NCI-H446 (cell line): ENCODE measurements around the gene C16orf78.

Source experiments
- DNase-seq, 2 experiments: peaks; one replicate each; lab custom pipeline; 2025; lab: John Stamatoyannopoulos, UW

C16orf78 gene, protein sequence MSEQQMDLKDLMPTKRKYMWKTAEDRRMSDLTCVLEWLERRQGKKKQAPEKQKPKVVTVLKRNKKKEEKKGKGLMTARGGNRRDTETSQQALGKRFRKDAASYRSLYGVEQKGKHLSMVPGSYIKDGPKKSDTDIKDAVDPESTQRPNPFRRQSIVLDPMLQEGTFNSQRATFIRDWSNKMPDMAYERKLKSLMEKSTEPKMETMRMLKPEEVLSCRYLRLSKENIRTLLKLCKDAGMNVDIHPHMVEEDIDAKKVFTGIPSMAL

GRCh38 chr16:49373504-49373903 is at the start of gene C16orf78:
Gene C16orf78, plus strand, starts transcription at chr16:49373804. Its CDS starts 136 bp downstream, at chr16:49373940.
- no peak for DNase-seq

GRCh38 chr16:49324703-49325102 is 48.9 kb upstream of the C16orf78 start:
- DNase-seq = no peak

GRCh38 chr16:49327466-49327865 is 46.1 kb upstream of the C16orf78 start:
- DNase-seq = no peak

DNA sequence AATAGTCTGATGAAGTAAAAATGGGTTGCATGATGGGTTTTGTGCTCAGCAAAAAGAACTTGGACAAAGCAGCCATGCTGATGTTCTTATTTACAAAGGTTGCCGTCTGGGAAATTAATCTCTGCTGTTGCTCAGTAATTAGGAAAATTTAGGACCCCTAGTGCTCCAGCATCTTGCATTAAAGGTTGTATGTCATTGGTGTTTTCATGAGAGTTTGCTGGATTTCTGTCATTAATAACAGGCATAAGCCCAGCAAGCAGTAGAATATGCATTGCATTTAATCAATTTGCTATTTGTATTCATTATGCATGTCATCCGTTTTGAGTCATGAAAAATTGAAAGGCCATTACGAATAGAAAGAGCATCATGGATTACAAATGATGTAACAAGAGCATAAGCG is 45.3 kb upstream of the C16orf78 start:
- DNase-seq = no peak

GRCh38 chr16:49330562-49331201 is 42.9 kb upstream of the C16orf78 start:
- no peak for DNase-seq

DNA sequence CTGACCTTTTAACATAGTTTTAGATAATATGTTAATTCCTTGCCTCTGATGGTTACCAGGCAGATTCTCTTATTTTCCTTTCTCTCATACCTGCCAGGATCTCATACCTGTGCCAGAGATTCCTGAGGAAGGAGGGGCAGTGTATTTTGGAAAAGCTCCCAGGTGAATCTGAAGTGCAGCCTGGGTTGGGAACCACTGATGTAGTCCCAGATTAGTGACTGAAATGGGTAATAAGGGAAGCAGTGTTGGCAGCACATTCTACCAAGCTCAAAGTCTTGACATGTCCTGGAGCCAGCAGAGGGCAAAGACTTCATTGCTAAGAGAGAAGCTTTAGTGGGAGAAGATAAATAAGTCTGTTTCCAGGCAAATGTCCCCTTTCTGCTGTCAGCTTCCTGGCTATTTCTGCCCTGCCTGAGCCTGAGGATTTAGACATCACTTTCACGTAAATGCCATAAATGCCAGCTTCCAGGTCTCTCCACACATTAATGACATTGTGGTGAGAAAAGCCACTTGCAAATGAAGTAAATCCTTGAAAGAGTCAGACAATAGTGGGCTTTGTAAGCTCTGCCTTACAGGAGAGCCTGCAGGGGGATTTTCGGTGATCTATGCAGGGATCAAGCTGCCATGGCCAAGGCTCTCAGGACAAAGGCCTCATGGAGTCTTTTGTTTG is 40.9 kb upstream of the C16orf78 start:
- DNase-seq = no peak

DNA sequence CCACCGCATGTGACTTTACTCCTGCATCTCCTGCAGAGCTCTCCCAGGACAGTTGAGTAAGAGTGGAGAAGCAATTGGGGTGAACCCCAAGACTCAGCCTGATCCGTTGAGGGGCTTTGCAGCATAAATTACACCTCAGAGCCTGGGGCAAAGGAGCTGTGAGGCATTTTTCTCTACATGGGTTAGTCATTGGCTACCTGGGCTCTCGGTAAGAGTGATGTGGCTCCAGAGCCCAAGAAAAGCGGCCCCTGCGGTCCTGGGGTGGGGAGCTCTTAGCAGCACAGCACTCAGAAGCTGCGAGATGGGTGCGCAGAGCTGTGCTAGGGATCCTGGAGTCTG is 40.4 kb upstream of the C16orf78 start:
- DNase-seq = no peak

DNA sequence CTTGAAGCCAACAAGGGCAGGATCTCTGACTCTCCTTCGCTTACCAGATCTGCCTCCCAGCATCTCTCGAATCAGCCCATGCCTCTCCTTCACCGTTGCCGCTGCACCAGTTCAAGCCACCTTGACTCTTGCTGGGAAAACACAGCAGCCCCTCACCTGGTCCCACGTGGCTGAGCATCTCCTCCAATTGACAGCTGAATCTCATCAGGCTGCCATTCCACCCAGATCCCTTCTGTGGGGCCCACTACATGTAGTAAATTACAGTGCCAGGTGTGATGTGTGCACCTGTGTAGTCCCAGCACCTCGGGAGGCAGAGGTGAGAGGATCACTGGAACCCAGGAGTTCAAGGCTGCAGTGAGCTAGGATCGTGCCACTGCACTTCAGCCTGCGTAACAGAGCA is 37.8 kb upstream of the C16orf78 start:
- DNase-seq = no peak

GRCh38 chr16:49336581-49336980 is 37.0 kb upstream of the C16orf78 start:
- no peak for DNase-seq

GRCh38 chr16:49337814-49338350 is 35.7 kb upstream of the C16orf78 start:
- DNase-seq = no peak

- no peak for DNase-seq
Observed at GRCh38 chr16:49338611-49339265, 34.9 kb upstream of the C16orf78 start.

DNA sequence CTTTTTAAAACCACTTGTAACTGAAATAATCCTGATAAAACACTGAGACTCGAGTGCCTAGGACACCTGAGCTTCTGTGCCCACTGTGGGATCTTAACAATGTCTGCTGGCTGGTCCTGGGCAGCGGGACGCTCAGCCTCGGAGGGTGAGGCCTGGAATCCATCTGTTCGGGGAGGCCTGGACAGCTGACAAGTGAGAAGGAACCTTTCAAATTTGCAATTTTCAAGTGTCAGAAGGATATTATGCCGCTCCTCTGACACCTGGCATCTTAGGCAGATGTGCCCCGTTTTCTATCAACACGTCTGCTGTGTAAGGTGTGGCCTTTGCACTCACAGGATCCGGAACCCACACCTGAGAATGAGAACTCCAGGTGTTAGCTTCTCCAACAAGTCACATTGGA is 33.1 kb upstream of the C16orf78 start:
- no peak for DNase-seq

DNA sequence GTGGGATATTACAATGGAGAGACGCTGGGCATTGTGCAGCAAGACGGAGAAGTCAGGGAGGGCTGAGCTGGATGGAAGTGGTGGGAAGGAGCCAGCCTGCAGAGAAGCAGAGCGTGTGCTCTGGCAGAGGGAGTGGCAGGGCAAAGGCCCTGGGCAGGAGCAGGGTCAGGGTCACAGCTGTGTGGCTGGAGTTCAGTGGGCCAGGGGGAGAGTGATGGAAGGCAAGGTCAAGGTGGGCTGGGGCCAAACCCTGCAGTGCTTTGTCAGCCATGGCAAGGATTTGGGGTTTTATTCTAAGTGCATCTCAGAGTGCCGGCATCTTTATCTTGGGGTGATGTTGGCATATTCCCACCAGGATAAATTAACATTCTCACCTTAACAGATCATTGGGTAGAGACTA is 31.9 kb upstream of the C16orf78 start:
- no peak for DNase-seq

- no peak for DNase-seq
Observed at GRCh38 chr16:49342336-49343265, 31.0 kb upstream of the C16orf78 start.

DNA sequence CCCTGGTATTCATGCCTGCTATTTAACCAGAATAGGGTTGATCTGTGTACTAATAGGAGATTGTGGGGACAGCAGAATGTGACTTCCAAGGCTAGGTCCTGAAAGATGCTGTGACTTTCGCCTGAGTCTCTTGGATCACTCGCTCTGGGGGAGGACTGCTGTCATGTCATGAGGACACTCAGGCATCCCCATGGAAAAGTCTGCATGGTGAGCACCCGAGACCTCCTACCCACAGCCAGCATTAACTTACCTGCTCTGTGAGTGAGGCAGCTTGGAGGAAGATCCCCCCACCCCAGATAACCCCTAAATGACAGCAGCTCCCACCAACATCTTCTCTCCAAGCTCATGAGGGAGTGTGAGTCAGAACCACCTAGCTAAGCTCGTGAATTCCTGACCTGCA is 30.3 kb upstream of the C16orf78 start:
- no peak for DNase-seq

- DNase-seq = no peak
Observed at GRCh38 chr16:49344401-49344800, 29.2 kb upstream of the C16orf78 start.

GRCh38 chr16:49345829-49346228 is 27.8 kb upstream of the C16orf78 start:
- DNase-seq = no peak

DNA sequence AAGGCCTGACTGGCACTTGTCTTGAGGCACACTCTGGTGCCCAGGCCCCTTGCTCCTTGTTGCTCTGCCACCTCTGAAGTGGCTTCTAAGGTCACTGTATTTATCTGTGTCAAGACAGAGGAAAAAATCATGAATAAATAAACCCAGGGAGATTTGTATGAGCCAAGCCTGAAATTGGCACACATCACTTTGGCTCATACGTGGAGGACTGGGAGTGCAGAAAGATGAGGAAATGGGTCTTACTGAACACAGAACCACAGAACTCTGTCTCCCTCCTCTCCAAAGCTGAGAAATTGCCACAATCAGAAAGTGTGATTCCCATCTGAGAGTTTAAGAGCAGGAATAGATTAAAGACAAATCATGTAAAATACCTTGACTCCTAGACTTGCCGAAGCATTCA is 27.1 kb upstream of the C16orf78 start:
- no peak for DNase-seq

GRCh38 chr16:49347476-49347875 is 26.1 kb upstream of the C16orf78 start:
- DNase-seq = no peak

- DNase-seq = peak in 1 of 2 experiments; percentile 14
Observed at GRCh38 chr16:49348408-49349176, 25.0 kb upstream of the C16orf78 start.
